CD14-positive monocyte (primary cell): ENCODE data around the gene FOXO6. TPM values are rescaled to one million over a fixed set of nuclear protein-coding genes. Genes with fewer than 3 reads are reported as not detected.

ENCODE experiments used
- DNase-seq, 3 donors: peaks; one replicate each; pipeline ENCODE4 v3.0.0-alpha.2; 2011 to 2022
- H2AFZ ChIP-seq: 2 replicates; pipeline ENCODE4 v1.6.0; 2012; ENCODE audit warnings: mild to moderate bottlenecking, low read depth, low read length, inconsistent platforms; ENCODE audit not compliant: insufficient read depth, poor library complexity, severe bottlenecking
- H3K27ac ChIP-seq, 2 donors: 1 replicate in 1 of 2; 2 replicates in 1 of 2; pipeline ENCODE4 v1.5.1; 2012 to 2013; ENCODE audit warnings: low read length in 2 of 2, control low read depth in 1 of 2, inconsistent platforms in 1 of 2, low read depth in 1 of 2, mild to moderate bottlenecking in 1 of 2
- H3K27me3 ChIP-seq, 2 donors: one replicate each; pipeline versions ENCODE4 v1.6.0 to v1.6.1; 2011 to 2013; ENCODE audit warnings: low read length in 2 of 2; ENCODE audit not compliant: control insufficient read depth in 2 of 2, insufficient read depth in 2 of 2
- H3K36me3 ChIP-seq, 2 donors: replicated peaks in 1 of 2; 1 replicate in 1 of 2; 2 replicates in 1 of 2; pipeline versions ENCODE4 v1.5.1 to v1.6.1; 2012 to 2013; ENCODE audit warnings: low read length in 2 of 2, control low read depth in 1 of 2, inconsistent platforms in 1 of 2, mild to moderate bottlenecking in 1 of 2; ENCODE audit not compliant: insufficient read depth in 2 of 2, control insufficient read depth in 1 of 2
- H3K4me1 ChIP-seq, 2 donors: 1 replicate in 1 of 2; 2 replicates in 1 of 2; pipeline versions ENCODE4 v1.5.1 to v1.6.1; 2012 to 2013; ENCODE audit warnings: low read length in 2 of 2, control low read depth in 1 of 2, inconsistent platforms in 1 of 2, mild to moderate bottlenecking in 1 of 2, moderate library complexity in 1 of 2; ENCODE audit not compliant: insufficient read depth in 2 of 2, control insufficient read depth in 1 of 2
- H3K4me2 ChIP-seq: replicated peaks from 2 replicates; pipeline ENCODE3; 2012; ENCODE audit warnings: low read length, moderate library complexity, mild to moderate bottlenecking; ENCODE audit not compliant: poor library complexity, severe bottlenecking; ENCODE audit errors: extremely low read depth
- H3K4me3 ChIP-seq, 3 experiments: fragments of 200-600 bp in 1 of 3; sonication (generic) in 1 of 3; replicated peaks in 1 of 3; 1 replicate in 2 of 3; 2 replicates in 1 of 3; pipeline ENCODE4 v1.5.1; 2011 to 2013; ENCODE audit warnings: low read length in 3 of 3, mild to moderate bottlenecking in 3 of 3, control low read depth in 2 of 3, low read depth in 2 of 3, inconsistent platforms in 1 of 3, moderate library complexity in 1 of 3
- H3K79me2 ChIP-seq: 2 replicates; pipeline ENCODE4 v1.6.0; 2012; ENCODE audit warnings: mild to moderate bottlenecking, control low read depth, inconsistent platforms, low read length, moderate library complexity; ENCODE audit not compliant: insufficient read depth
- H3K9ac ChIP-seq: 2 replicates; pipeline ENCODE4 v1.6.0; 2017; ENCODE audit warnings: low read length, mild to moderate bottlenecking; ENCODE audit not compliant: insufficient read depth, poor library complexity, severe bottlenecking
- H3K9me3 ChIP-seq, 2 donors: replicated peaks in 1 of 2; 1 replicate in 1 of 2; 2 replicates in 1 of 2; pipeline versions ENCODE4 v1.5.1 to v1.6.1; 2012 to 2013; ENCODE audit warnings: low read length in 2 of 2, control low read depth in 1 of 2; ENCODE audit not compliant: control insufficient read depth in 1 of 2, insufficient read depth in 1 of 2
- H4K20me1 ChIP-seq: 2 replicates; pipeline ENCODE4 v1.6.0; 2012; ENCODE audit warnings: mild to moderate bottlenecking, low read length, control low read depth, moderate library complexity; ENCODE audit not compliant: insufficient read depth
- H3K27ac Mint-ChIP-seq, 7 donors: one replicate each; pipeline ENCODE4 v1.8.0; 2020; ENCODE audit warnings: mild to moderate bottlenecking in 7 of 7, mixed read lengths in 7 of 7, moderate library complexity in 6 of 7, inconsistent platforms in 2 of 7
- H3K27me3 Mint-ChIP-seq, 3 donors: one replicate each; pipeline ENCODE4 v1.8.0; 2021 to 2022; ENCODE audit warnings: low read depth in 3 of 3, mild to moderate bottlenecking in 3 of 3, mixed read lengths in 3 of 3, moderate library complexity in 3 of 3, inconsistent platforms in 1 of 3
- H3K36me3 Mint-ChIP-seq, 2 donors: one replicate each; pipeline ENCODE4 v1.8.0; 2020; ENCODE audit warnings: mixed read lengths in 2 of 2, inconsistent platforms in 1 of 2, mild to moderate bottlenecking in 1 of 2
- H3K4me1 Mint-ChIP-seq: one replicate; pipeline ENCODE4 v1.8.0; 2020; ENCODE audit warnings: mild to moderate bottlenecking, mixed read lengths
- H3K4me3 Mint-ChIP-seq, 2 donors: one replicate each; pipeline ENCODE4 v1.8.0; 2020; ENCODE audit warnings: mild to moderate bottlenecking in 2 of 2, mixed read lengths in 2 of 2, moderate library complexity in 1 of 2
- H3K9me3 Mint-ChIP-seq, 7 donors: one replicate each; pipeline ENCODE4 v1.8.0; 2020 to 2022; ENCODE audit warnings: mixed read lengths in 7 of 7, mild to moderate bottlenecking in 6 of 7, moderate library complexity in 6 of 7, inconsistent platforms in 2 of 7
- CTCF ChIP-seq: fragments of 200-600 bp; IDR thresholded peaks from one replicate; pipeline ENCODE4 v1.8.0; 2022; ENCODE audit warnings: antibody characterized with exemption, mild to moderate bottlenecking
- WGBS: methylation state at CpG from one replicate; pipeline ENCODE4 v1.1.5; 2013; ENCODE audit warnings: missing lambda C conversion rate; ENCODE audit not compliant: insufficient coverage; 5-methylcytosine and 5-hydroxymethylcytosine counted together
- intact Hi-C, 2 donors: fragments of 100-400 bp; cut with micrococcal nuclease; formaldehyde crosslinking; loops; one replicate each; pipeline versions ENCODE4 v1.15.0 to v1.15.1; 2023
- polyA plus RNA-seq, 3 donors: library from polyadenylated mRNA; depleted of rRNA in 1 of 3; unstranded in 2 of 3; stranded (reverse) in 1 of 3; fragments of 300-500 nt in 2 of 3; fragments of >200 nt in 1 of 3; fragmentation: Illumina TruSeq in 2 of 3; gene quantifications; 1 replicate in 2 of 3; 2 replicates in 1 of 3; pipeline ENCODE4 v1.2.3, GENCODE V29; 2012 to 2021

FOXO6 gene
- polyA plus RNA-seq, 3 donors: 0.05 TPM; not detected in 2

GRCh38 chr1:41417746-41418145, 56.5 kb downstream of the FOXO6 start:
- Histone ChIP-seq H4K20me1 (no peaks in the 10 kb centered on the region), H3K9ac (no peak overlapping the region), H3K27ac (no peak overlapping the region), H3K9me3 (no peaks in the 10 kb centered on the region), H3K4me3 (no peak overlapping the region), H3K4me1 (peaks cover 6 to 20% of the 10 kb centered on the region in 2 donors), H3K36me3 (no peaks in the 10 kb centered on the region), H2AFZ (peak overlapping the region; percentile 56), H3K27me3 (no peaks in the 10 kb centered on the region), H3K4me2 (peak overlapping the region; percentile 12), H3K79me2 (no peaks in the 10 kb centered on the region)
- intact Hi-C loops: loop anchor here (5.0 kb wide), 1 partner anchor 150 kb away; no protein-coding TSS in a partner anchor
- H3K36me3 Mint-ChIP-seq: no peaks in the 10 kb centered on the region
- H3K4me3 Mint-ChIP-seq: peak overlapping the region in 1 of 2 donors; percentile 55
- peak overlapping the region in 4 of 7 donors; percentile 15 to 64 (median 26) for H3K27ac Mint-ChIP-seq
- peaks cover 2 to 9% (median 3%) of the 10 kb centered on the region in 3 donors for H3K27me3 Mint-ChIP-seq
- WGBS: 58% methylated on average over 6 of the region's 6 CpGs
- peaks cover 0 to 2% (median 0%) of the 10 kb centered on the region in 7 donors for H3K9me3 Mint-ChIP-seq
- no peak for DNase-seq
- no peak for TF ChIP-seq CTCF
- peaks cover 18% of the 10 kb centered on the region for H3K4me1 Mint-ChIP-seq

GRCh38 chr1:41418857-41419583, 57.8 kb downstream of the FOXO6 start:
- Mint-ChIP-seq H3K27me3 (peaks cover 0 to 8% (median 3%) of the 10 kb centered on the region in 3 donors), H3K9me3 (peaks cover 0 to 2% (median 0%) of the 10 kb centered on the region in 7 donors), H3K27ac (no peak overlapping the region), H3K36me3 (no peaks in the 10 kb centered on the region), H3K4me3 (no peak overlapping the region), H3K4me1 (peaks cover 22% of the 10 kb centered on the region)
- intact Hi-C loops: loop anchor here (5.0 kb wide), 1 partner anchor 152 kb away; no protein-coding TSS in a partner anchor
- Histone ChIP-seq H3K9me3 (no peaks in the 10 kb centered on the region), H2AFZ (no peak overlapping the region), H4K20me1 (no peaks in the 10 kb centered on the region), H3K4me1 (peaks cover 10 to 23% of the 10 kb centered on the region in 2 donors), H3K27ac (no peak overlapping the region), H3K4me3 (no peak overlapping the region), H3K4me2 (no peak overlapping the region), H3K27me3 (no peaks in the 10 kb centered on the region), H3K36me3 (no peaks in the 10 kb centered on the region), H3K79me2 (no peaks in the 10 kb centered on the region), H3K9ac (no peak overlapping the region)
- TF ChIP-seq CTCF: no peak
- WGBS: 87% methylated on average over 13 of the region's 16 CpGs
- DNase-seq: no peak
